HG02852 (cell line): ENCODE measurements around the gene CDIP1.

ENCODE experiments used
- ATAC-seq: cut with Tn5 transposase; IDR thresholded peaks from one replicate; pipeline ENCODE4 v1.9.1; 2021; ENCODE audit warnings: mild to moderate bottlenecking, moderate library complexity; ENCODE audit not compliant: unreplicated experiment

Gene CDIP1

GRCh38 chr16:4460936-4461249 lies 77.7 kb downstream of the CDIP1 start:
- no peak for ATAC-seq
